NK-92 treated with Interleukin-12 subunit alpha and Interleukin-12 subunit beta, amount 100 ng/mL, for 24 hours (cell line): Measurements from ENCODE around the gene ZSCAN20.

Experiments used
- DNase-seq: peaks from one replicate; lab custom pipeline; 2025; lab: John Stamatoyannopoulos, UW

The ZSCAN20 gene

DNA sequence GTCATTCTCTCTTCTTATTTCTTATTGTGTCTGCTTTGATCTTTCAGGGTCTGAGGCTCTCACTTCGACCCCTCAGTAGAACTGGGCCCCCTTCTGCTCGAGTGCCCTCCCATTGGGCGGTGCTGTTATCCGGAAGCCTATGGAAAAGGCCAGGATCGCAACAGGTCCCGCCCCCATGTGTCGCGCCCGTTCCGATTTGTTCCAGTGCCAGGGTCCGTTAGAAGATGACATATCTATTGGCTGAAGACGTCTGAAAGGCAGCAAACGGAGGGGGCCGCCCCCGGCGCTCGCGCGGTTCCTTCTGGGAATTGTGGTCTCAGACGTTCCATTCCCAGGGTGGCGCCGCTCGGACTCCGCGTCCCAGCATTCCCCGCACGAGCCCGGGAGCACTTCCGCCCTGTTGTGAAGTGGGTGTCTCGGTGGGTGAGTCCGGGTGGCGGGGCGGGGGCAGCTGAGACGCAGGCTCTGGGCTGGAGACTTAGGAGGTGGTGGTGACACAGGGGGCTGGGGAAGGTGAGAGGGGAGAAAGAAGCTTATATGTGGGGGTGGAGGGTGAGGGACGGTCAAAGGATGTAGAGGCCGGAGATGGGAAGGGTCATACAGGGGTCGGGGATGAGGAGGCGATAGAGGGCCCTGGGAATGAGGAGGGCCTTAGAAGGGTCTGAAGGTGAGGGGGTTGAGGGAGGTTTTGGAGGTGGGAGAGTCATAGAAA is at the start of gene ZSCAN20:
ZSCAN20 (plus strand) TSS at position 377 of the 712 bp plus-strand sequence. CDS start 6,644 bp downstream, outside the sequence.
- peak; percentile 83 for DNase-seq

DNA sequence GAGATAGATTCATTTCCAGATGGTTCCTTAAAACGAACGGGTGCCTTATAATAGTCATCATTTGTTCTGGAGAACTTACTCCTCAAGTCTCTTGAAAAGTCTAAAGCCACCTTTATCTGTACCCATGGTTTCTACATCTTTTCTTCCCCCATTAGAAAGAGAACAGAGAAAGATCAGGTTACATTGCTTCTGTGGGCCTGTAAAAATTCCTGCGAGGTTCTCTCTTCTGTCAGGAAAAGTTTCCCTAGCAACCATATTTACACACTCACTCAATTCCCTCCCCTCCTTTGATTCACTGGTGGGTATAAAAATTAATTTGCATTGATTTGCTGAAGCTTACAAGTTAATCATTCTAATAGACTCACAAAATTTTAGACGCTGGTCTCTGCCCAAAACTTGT is 48.2 kb upstream of the ZSCAN20 start:
- no peak for DNase-seq

DNA sequence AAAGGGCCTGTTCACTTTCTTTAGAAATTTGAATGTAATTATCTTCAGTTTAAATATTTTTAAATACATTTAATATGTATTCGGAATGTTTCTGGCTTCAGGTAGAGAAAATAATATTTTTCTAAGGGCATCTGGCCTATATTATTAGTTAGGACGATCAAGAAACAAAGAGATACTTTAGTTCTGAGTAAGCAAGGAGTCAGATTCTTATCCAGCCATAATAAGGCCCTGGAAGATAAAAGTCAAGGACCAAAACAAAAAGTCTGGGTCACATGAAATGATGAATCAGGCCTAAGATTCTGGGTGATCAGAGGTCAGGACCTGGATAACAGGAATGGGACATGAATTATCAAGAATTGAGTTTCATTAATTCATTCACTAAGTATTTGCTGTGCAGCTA is 47.8 kb upstream of the ZSCAN20 start:
- no peak for DNase-seq

DNA sequence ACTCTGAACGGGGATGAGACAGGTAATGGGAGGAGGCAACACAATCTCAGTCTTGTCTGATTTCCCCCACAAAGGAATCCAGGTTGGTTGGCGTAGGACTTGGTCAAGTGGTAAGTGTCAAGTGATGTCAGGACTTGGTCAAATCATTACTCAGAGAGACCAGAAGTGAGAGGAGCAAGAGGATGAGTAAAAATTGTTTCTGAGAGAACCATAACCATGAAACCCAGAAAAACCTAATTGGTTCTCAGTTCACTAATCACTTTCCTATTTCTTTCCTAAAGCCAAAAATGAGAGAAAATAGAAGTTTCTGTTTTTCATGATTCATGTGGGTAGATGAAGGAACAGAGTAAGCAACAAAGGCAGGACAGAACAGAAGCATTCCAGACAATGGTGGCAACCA is 46.5 kb upstream of the ZSCAN20 start:
- DNase-seq, result no peak

DNA sequence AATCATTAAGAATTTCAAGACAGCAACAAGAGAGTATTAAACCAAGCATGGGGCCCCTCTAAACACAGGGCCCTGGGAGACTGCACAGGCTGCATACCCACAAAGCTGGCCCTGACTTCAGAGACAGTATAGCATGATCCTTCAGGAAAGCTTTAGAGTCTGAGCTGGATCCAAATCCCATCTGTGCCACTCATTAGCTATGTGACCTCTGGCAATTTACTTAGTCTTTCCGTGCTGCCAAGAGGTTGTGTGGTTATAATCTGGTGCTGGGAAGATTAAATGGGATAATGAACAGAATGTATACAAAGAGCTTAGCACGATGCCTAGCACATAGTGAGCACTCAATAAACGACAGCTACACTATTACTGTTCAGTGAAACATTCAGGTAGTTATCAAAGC is 45.5 kb upstream of the ZSCAN20 start:
- no peak for DNase-seq

DNA sequence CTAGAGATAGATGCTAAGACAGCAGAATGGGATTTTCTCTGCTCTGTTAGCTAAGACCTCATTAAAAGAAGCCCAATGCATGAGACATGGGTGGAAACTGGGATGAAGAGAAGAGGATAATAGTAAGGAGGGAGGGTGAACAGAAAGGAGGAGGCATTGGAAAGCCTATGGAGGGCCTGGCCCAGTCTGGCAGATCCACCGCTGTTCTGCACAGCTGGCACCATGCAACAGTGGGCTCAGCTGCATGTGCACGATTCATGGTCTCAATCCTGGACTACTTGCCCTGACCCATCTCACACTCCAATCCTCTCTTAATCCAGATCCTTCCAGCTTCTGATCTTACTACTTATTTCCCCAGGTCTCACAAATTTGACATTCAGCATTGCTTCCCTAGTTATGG is 43.8 kb upstream of the ZSCAN20 start:
- DNase-seq, result no peak

DNA sequence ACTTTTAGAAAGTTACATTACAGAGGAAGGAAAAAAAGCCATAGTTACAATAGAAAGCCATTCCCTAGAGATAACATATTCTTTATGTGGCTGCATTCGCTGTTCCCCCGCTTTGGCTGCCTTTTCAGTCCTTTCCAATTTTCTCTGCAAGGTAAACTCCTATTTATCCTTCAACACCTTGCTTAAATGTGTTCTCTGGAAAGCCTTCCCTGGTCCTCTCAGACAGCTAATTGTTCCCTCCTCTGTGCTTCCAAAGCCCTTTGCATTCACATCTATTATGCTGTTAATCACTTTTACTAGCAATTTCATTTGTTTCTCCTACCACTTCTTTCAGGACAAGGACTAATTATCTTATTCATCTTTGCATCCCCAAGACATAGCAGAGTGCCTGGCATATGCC is 43.1 kb upstream of the ZSCAN20 start:
- DNase-seq, result no peak

DNA sequence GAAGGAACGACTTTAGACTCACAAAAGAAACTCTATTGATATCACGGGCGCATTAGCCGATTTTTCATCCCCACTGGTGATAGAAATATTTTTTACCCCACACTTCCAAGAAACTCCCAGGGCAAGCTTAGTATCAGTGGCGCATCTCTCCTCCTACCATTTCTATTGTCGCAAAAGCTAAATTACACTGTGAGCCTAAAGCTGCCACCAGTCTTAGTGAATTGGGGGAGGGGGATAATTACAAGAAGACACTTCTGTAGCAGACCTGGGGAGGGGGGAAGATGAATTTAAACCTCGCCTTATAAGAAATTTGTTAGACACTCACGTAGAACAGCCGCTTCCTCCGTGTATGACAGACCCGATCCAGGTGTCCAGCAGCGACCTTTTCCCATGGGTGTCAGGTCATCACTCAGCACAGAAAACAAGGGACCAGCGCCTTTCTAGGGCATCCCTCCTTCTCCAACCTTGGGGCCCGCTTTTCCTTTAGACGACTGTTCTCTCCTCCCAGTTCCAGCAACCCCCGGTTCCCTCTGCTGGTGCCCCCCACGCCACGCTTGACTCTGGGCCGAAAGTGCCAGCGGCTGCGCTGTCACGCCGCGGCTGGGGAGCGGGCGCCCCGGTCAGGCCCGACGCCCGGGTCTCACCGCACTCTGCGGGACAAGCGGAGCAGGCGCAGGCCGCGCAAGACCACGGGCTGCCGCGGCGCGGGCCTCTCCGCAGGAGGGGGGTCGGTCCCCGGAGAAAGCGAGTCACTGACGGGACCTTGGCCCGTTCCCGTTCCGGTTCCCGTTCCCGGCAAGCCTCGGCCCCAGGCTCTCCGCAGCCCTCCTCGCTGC is 42.4 kb upstream of the ZSCAN20 start:
- DNase-seq, result no peak

DNA sequence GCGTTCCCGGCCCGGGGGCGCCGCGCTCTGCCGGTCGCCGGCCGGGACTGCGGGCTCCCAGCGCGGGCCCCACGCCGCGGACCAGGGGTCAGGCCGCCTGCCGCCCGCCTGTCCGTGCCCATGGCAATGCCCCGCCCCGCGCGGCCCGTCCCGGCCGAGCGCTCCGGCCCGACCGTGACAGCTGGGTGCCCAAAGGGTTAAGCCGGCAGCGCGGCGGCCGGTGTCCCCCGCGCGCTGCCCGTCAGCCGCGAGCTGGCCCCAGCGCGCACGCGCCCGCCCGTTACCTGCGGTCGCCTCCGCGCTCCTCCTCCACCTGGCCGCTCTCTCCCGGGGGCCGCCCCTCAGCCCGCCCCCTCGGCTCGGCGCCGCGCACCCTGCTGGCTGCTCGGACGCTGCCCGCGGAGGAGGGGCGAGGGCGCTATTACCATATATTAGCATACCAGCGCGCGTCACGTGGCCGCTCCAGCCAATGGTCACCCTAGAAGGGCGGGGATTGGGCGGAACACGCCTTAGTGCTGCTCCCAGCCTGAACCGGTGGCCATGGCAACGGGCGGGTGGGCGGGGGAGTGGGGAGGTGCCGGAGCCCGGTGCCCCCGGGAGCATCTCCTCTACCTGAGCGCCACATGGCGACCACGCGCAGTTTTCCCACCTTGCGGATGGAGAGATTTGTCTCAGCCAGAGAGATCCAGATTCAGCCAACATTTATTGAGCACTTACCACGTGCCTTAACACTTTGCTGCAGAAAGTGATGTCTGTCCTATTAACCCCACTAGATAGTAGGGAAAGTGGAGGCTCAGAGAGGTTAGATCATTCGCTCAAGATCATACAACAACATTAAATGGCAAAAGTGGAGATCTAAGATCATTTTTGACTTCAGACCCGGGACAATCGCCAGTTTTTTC is 41.5 kb upstream of the ZSCAN20 start, which contains the start of gene PHC2:
PHC2 (minus strand) TSS at position 404 of the 902 bp plus-strand sequence. CDS start 55,556 bp downstream, outside the sequence.
- DNase-seq, result no peak

DNA sequence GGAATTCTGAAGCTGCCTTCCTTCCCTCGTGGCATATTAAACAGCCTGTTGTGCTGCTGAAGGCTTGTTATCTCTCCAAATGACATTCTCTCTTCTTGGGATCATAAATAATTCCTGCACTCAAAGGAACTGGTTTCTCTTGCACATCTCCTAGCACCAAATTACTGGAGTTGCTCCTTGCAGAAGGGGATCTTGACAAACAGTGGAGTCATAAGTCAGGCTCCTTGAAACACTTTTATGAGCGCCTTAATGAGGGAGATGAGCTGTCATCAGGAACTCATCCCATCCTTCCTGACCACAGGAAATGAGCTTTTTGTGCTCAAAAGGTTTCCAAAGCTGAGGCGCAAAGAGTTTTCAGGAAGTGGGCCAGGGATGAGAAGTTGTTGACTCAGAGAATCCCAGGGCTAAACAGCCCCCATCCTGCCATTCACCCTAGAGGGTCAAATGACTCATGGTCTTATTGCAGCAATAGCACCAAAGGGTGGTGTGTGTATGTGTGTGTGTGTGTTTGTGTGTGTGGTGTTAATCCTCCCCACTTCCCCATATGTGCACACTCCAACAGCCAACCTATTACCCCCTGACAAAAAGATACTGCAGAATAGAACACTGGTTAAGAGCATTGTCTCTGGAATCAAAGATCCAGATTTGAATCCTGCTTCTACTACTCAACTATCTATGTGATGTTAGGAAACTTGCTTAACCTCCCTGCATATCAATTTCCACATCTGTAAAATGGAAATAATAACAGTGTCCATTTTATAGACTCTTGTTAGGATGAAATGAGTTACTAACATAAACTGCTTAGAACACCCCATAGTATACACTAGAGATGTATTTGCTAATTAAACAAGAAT is 38.7 kb upstream of the ZSCAN20 start:
- DNase-seq, result peak; percentile 53

DNA sequence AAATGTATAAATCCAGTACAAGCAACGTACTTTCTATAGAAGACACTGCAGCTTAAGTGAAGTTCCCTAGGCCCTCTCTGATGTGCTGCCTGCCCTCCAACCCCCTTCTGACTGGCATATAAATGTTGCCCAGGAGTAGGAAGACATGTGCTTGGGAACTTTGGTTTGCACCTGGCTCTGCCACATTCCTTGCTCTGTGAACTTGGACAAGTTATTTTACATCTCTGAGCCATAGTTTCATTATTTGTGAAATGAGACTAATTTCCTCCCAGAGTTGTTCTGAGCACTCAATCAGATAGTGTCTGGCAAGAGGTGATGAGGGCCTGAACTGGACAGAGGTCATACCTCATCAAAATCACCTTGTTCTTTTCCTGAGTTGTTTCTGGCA is 38.1 kb upstream of the ZSCAN20 start:
- no peak for DNase-seq

DNA sequence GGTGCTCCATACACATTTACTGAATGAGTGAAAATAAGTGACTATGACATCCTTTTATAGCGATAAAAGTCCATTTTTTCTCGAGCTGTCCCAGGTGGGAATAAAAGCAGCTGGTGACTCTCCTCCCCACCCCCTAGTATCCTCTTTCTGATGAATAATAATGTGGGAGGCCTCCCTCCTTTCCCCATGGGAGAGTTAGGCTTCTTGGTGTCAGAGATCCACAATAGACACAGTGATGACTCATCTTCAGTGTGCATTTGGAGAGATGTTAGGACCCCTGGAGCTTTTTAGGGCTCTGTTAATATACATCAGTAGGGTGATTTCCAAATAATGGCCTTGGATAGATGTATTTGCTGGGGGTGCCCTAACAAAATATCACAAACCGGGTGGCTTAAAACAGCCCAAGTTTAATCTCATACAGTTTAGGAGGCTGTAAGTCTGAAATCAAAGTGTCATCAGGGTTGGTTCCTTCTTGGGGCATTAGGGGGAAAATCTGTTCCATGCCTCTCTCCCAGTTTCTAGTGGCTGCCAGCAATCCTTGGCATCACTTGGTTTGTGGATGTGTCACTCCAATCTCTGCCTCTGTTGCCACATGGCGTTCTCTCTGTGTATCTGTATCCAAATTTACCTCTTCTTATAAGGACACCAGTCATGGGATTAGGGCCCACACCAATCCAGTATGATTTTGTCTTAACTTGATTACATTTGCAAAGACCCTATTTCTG is 37.2 kb upstream of the ZSCAN20 start:
- no peak for DNase-seq

DNA sequence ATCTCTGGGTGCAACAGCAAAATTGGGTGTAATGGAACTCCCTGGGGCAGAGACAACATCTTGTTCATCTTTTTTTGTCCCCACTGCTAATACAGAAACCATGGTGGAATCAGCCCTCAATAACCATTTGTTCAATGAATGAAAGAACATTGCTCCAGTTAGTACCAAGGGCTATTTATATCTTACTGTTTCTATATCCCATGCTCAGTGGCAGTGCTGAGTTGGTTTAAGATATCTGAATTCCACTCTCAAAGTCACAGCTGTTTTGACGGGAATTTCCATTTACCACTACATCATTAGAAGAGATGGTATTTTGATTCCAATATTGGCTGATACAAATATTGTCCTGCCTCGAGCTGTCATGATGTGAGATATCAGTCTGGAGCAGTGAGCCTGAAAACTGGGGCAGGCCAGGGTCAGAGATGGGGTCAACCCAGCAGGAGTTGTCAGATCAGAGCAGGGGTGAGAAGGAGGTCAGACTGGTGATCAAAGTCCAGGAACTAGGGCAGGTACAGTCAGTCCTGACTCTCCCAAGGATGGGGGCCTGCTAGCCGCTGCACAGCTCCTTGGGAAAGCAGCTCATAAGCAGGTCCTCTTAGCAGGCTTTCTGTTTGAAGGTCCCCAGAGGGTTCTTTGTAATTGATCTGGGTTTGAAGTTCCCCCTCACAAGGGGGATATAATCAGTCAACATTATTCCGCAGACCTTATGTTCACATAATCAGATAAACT is 35.7 kb upstream of the ZSCAN20 start:
- DNase-seq, result no peak

DNA sequence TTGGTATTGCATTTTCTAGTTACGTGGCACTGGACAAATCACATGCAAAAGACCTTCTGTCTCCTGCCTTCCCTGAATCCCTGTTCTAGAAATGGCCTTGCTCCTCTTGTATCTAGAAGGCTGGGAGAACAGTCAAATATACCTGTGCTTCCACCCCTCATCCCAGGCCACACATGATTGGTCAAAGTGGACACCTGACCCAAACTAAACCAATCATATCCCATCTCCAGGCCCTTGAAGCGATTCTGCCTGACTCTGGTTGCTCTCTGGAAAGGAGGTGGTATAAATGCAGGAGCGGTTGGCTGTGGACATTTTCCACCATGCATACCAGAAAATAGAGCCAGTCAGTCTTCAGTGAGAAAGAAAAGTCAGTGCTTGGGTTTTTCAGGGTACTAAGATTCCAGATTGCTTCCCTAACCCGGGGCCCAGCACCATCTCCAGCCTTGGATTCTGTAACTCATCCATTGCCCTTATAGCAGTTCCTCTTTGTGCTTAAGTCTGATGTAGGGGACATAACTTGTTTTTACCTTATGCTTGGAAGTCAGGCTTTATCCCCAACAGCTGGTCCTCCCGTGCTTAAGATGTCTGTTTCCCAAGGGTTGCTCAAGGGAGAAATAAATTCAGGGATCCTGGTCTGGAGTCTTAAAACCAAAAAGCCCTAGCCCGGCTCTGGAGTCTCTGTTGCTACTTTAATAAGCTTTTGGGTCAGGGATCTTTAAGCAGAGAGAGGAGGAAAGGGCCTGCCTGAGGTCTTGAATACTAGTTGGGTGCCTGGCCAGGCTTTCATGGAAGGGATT is 33.9 kb upstream of the ZSCAN20 start:
- no peak for DNase-seq

DNA sequence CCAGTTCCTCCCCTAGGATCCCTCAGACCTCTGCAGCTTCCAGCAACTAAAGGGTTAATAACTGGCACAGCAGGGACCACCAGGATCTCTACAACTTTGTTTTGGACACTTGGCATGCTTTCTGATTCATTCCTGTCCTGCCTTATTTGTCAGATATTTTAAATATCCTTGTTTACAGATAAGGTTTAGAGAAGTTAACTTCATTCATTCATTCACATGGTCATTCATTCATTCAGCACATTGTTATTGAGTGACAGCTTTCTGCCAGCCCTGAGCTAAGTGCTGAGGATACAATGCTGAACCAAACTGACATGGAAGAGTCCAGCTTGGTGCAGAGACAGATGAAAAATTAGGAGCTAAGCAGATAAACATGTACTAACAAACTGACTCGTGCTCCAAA is 32.8 kb upstream of the ZSCAN20 start:
- no peak for DNase-seq

DNA sequence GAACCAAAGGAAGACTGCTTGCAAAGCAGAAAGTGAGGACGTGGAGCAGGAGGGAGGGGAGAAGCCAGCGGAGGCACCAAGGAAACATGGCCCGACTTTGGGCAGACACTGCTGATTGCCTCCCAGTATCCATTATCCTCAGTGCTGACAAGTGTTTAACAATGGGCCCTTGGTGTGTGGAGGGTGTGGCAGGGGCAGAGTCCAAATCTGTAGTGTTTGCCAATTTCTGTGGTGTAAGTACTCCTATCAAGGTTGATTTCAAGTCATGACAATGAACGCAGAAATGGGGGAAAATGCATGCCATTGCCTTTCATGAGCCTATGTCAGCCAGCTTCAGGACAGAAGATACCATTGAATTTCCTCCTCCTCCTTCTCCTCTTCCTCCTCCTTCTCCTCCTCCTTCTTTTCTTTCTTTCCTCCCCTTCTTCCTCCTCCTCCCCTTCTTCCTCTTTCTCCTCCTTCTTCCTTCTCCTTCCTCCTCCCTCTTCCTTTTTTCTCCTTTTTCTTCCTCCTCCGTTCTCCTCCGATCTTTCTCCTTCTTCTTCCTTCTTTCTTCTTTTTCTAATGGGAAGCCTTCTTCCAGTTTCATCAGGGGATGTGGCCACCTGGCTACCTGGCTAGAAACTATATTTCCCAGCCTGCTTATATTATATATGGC is 31.2 kb upstream of the ZSCAN20 start:
- no peak for DNase-seq

DNA sequence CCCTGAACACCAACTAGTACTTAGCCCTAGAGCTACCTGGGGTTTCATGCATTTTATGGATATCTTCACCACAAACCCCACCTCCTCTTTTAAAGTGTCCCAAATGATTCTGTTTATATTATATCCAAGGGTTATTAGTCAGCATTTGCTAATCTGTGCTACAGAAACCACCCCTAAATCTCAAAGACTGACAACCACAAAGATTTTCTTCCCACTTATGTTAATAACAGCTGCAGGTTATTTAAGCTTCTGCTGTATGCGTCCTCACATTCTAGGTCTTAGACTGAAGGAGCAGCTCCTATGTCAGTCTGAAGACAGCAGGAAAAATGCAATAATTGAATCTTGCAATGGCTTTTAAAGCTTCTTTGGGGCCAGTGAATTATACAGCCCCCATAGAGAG is 30.3 kb upstream of the ZSCAN20 start:
- no peak for DNase-seq

DNA sequence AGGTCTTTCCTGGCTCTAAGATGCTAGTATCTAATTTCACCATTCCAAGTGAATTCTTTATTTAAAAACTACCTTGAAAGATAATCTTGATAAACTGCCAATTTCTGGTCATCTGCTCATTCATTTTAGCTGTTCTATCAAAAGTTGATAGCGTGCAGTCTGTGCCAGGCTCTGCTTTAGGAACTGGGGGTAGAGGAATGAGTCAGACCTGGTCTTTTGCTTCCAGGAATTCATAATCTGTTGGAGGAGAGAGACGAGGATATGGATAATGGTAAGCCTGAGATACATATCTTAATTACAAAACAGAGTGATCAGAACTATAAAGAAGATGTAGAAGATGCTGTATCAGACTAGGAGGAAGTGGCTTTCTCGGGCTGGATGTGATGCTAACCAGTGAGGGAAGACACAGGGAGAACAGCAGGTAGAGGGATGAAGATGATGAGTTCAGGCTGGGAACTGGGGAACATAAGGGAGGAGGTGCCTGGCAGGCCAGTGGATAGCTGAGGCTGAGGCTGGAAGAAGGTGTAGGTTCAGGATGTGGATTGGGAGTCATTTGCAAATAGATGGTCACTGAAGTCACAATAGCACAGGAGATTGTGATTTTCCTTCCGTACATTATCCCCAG is 29.3 kb upstream of the ZSCAN20 start:
- no peak for DNase-seq
